ENCODE data around the gene RAP1GAP2.

GRCh38 chr17:2835780-2836179, 39.5 kb downstream of the RAP1GAP2 start:
- TF ChIP-seq, protein P1, sequence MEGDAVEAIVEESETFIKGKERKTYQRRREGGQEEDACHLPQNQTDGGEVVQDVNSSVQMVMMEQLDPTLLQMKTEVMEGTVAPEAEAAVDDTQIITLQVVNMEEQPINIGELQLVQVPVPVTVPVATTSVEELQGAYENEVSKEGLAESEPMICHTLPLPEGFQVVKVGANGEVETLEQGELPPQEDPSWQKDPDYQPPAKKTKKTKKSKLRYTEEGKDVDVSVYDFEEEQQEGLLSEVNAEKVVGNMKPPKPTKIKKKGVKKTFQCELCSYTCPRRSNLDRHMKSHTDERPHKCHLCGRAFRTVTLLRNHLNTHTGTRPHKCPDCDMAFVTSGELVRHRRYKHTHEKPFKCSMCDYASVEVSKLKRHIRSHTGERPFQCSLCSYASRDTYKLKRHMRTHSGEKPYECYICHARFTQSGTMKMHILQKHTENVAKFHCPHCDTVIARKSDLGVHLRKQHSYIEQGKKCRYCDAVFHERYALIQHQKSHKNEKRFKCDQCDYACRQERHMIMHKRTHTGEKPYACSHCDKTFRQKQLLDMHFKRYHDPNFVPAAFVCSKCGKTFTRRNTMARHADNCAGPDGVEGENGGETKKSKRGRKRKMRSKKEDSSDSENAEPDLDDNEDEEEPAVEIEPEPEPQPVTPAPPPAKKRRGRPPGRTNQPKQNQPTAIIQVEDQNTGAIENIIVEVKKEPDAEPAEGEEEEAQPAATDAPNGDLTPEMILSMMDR (IDR thresholded peaks at IDR 0.05): no peak
- no peak for TF ChIP-seq POLR2A (IDR thresholded peaks at IDR 0.05)
